Measurements from ENCODE around the gene TEX19.
"Not testable (repeated sequence)": the region's sequence is repeated elsewhere in the genome, so short reads cannot be mapped to it uniquely, and the experiment has no call there.

The TEX19 gene

DNA sequence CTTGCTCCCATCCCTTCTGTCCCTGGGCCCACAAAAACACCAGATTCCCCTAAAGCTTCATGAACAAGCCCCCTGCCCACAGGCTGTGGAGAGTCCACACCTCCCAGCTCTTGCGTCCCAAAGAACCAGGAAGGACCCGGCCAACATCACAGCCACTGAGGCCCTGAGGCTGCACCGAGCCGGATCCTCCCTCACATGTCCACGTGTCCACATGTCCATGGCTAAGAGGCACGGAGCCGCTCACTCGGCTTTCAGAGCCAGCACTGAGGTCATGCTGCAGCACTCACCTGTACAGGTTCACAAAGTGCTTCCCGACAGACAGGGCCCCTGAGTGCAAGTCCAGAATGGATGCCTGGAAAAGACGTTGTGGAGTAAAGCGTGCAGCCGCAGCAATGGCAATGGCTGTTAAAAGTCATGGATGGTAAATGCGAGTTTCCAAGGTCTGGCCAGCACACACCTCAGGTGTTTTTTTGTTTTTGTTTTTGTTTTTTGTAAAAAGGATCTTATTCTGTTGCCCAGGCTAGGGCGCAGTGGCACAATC, 47.2 kb downstream of the TEX19 start:
- Histone ChIP-seq H3K4me3 (ENCODE audit: low read depth in 1 of 2, low read length in 2 of 2) (no peak overlapping the region), H3K27ac (ENCODE audit: low read depth, low read length) (no peak overlapping the region), H3K36me3 (ENCODE audit: insufficient read depth, low read length) (peaks cover 4% of the 10 kb centered on the region), H3K9ac (ENCODE audit: low read length) (no peak overlapping the region), H3K4me1 (ENCODE audit: insufficient read depth, low read length) (no peaks in the 10 kb centered on the region), H3K27me3 (ENCODE audit: control insufficient read depth in 1 of 2, insufficient read depth in 2 of 2, low read length in 2 of 2) (no peaks in the 10 kb centered on the region), H3K9me3 (ENCODE audit: low read length) (no peaks in the 10 kb centered on the region)

DNA sequence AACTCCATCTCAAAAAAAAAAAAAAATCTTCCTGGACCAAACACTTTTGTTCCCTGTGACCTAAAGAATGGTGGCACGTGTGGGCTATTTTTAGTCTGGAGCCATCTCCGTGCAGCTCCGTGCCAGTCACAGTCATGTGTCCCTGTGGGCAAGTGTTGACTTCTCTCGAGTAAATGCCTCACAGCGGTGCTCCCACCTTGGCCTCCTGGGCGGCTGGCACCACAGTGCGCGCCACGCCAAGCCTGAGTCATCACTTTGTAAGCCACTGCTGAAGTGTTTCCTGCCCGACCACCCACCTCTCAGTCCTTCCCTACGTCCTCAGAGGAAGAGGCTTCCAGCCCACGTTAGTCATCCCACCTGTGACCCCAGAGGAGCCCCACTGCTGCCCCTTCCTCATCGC, 48.2 kb downstream of the TEX19 start:
- Histone ChIP-seq H3K36me3 (ENCODE audit: insufficient read depth, low read length) (peaks cover 4% of the 10 kb centered on the region), H3K27me3 (ENCODE audit: control insufficient read depth in 1 of 2, insufficient read depth in 2 of 2, low read length in 2 of 2) (no peaks in the 10 kb centered on the region), H3K9me3 (ENCODE audit: low read length) (no peaks in the 10 kb centered on the region), H3K9ac (ENCODE audit: low read length) (no peak overlapping the region), H3K4me3 (ENCODE audit: low read depth in 1 of 2, low read length in 2 of 2) (no peak overlapping the region), H3K4me1 (ENCODE audit: insufficient read depth, low read length) (no peaks in the 10 kb centered on the region), H3K27ac (ENCODE audit: low read depth, low read length) (no peak overlapping the region)

DNA sequence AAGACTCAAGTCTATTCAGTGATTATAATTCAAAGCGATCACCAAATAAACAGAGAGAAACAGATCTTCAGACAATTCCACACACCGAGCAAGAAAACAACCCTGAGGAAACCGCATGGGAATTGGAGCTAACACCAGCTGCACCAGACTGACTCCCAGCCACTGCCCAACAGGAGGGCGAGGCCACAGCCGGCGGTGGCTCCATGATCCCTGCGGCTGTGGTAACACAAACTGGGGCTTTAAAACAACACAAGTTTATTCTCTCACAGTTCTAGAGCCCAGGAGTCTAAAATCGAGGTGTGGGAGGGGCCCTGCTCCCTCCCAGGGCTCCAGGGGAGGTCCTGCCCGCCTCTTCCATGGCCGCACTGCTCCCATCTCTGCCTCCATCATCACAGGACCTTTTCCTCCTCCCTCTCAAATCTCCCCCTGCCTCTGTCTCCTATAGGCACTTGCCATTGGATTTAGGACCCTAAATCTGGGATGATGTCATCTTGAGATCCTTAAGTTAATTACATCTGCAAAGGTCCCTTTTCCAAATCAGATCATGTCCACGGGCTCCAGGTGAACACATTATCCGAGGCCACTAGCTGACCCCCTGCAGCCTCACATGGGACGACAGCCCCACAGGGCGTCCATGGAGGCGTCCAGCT, 49.4 kb downstream of the TEX19 start:
- Histone ChIP-seq H3K9me3 (ENCODE audit: low read length) (no peaks in the 10 kb centered on the region), H3K27me3 (ENCODE audit: control insufficient read depth in 1 of 2, insufficient read depth in 2 of 2, low read length in 2 of 2) (no peaks in the 10 kb centered on the region), H3K9ac (ENCODE audit: low read length) (no peak overlapping the region), H3K4me1 (ENCODE audit: insufficient read depth, low read length) (no peaks in the 10 kb centered on the region), H3K4me3 (ENCODE audit: low read depth in 1 of 2, low read length in 2 of 2) (no peak overlapping the region), H3K36me3 (ENCODE audit: insufficient read depth, low read length) (peaks cover 4% of the 10 kb centered on the region), H3K27ac (ENCODE audit: low read depth, low read length) (no peak overlapping the region)

DNA sequence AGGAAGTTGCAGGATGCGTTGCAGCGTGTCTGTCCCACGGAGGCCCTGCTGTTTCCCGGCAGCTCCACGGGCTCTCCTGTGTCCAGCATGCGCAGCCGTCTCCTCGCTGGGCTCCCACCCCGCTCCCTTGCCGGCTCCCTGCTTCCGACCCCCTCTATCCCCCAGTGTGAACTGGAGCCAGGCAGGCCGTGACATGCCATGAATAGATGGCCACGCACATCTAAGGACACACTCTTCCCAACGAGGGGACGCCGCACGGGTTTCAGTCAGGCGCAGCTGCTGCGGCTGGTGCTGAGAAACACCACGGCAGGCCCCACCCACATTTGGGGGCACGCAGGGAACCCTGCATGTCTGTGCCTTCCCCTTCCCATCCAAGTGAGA, 49.9 kb downstream of the TEX19 start:
- H3K27me3 ChIP-seq (ENCODE audit: control insufficient read depth in 1 of 2, insufficient read depth in 2 of 2, low read length in 2 of 2) = no peaks in the 10 kb centered on the region
- H3K36me3 ChIP-seq (ENCODE audit: insufficient read depth, low read length) = peaks cover 2% of the 10 kb centered on the region
- H3K9me3 ChIP-seq (ENCODE audit: low read length) = no peaks in the 10 kb centered on the region

DNA sequence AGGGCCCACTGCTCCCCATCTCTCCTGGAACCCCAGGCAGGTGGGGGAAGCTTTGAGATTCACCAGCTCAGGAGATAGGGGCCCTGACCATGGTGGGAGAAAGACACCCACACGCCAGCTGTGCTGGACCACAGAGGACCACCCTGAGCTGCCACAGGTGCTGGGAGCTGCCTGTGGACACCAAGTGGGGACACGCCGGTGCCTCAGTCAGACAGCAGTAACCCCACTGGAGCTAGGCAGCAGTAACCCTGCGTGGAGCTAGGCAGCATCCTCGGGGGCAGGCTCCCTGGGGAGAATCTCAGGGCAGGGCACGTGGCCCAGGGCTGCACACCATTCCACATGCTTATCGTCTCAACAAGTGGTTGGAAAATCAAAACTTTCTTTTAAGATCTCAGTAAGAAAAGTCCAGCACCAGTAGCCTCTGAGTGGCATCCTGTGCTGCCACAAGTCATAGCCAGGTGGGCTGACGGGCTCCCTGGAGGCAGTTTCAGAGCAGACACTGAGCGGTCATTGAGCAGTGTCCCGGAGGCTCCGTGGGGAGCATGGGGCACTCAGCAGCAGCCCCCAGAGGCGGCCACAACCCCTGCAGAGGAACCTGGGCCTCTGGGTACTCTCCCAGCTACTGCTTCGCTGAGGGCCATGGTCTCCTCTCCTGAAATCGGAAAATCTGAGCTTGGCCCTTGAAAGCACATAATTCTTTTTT, 51.1 kb downstream of the TEX19 start:
- Histone ChIP-seq H3K36me3 (ENCODE audit: insufficient read depth, low read length) (no peaks in the 10 kb centered on the region), H3K4me1 (ENCODE audit: insufficient read depth, low read length) (no peaks in the 10 kb centered on the region), H3K9me3 (ENCODE audit: low read length) (no peaks in the 10 kb centered on the region), H3K27me3 (ENCODE audit: control insufficient read depth in 1 of 2, insufficient read depth in 2 of 2, low read length in 2 of 2) (no peaks in the 10 kb centered on the region), H3K27ac (ENCODE audit: low read depth, low read length) (no peak overlapping the region), H3K9ac (ENCODE audit: low read length) (no peak overlapping the region), H3K4me3 (ENCODE audit: low read depth in 1 of 2, low read length in 2 of 2) (no peak overlapping the region)

More for the DNA sequence above, 49.9 kb downstream of the TEX19 start:
- Histone ChIP-seq H3K4me1 (ENCODE audit: insufficient read depth, low read length) (no peaks in the 10 kb centered on the region), H3K27ac (ENCODE audit: low read depth, low read length) (no peak overlapping the region), H3K9ac (ENCODE audit: low read length) (no peak overlapping the region), H3K4me3 (ENCODE audit: low read depth in 1 of 2, low read length in 2 of 2) (no peak overlapping the region)

DNA sequence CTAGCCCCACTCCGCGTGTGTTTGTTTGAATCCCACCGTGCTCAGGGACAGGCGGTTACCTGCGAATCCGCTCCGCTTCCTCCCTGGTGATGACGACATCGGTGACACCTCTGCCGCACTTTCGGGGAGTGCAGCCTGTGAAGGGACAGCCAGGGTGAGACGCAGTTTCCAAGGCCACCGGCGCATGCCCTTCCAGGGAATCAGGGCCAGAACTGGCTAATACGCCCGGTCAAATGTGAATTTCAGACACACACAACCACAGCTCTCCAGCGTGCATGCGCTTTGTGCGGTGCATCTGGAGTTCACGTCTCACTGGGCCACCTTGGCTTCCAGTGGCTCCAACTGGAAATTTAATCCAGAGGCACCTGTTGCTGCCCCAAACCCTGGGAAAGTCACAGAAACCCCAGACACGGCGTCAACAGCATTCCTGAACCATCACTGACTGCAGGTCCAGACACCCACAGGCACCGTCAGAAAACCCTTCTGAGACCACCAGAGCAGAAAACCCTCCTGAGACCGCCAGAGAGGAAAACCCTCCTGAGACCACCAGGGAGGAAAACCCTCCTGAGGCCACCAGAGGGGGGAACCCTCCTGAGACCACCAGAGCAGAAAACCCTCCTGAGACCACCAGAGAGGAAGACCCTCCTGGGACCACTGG, 52.5 kb downstream of the TEX19 start:
- no peak overlapping the region for H3K27ac ChIP-seq (ENCODE audit: low read depth, low read length)
- H3K36me3 ChIP-seq (ENCODE audit: insufficient read depth, low read length) = no peaks in the 10 kb centered on the region
- no peaks in the 10 kb centered on the region for H3K27me3 ChIP-seq (ENCODE audit: control insufficient read depth in 1 of 2, insufficient read depth in 2 of 2, low read length in 2 of 2)
- H3K9me3 ChIP-seq (ENCODE audit: low read length) = no peaks in the 10 kb centered on the region
- H3K9ac ChIP-seq (ENCODE audit: low read length) = no peak overlapping the region
- no peak overlapping the region for H3K4me3 ChIP-seq (ENCODE audit: low read depth in 1 of 2, low read length in 2 of 2)
- H3K4me1 ChIP-seq (ENCODE audit: insufficient read depth, low read length) = no peaks in the 10 kb centered on the region

DNA sequence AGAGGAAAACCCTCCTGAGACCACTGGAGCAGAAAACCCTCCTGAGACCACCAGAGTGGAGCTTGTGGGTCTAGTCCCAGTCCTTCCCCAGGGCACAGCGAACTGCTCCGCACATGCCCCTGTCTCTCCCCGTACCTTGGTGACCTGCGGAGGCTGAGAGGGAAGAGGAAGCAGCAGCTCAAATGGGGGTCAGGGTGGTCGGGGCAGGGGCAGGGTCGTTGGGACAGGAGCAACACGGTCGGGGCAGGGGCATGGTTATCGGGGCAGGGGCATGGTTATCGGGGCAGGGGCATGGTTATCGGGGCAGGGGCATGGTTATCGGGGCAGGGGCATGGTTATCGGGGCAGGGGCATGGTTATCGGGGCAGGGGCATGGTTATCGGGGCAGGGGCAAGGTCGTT, 53.0 kb downstream of the TEX19 start:
- H3K27me3 ChIP-seq (ENCODE audit: control insufficient read depth in 1 of 2, insufficient read depth in 2 of 2, low read length in 2 of 2); H3K36me3 ChIP-seq (ENCODE audit: insufficient read depth, low read length); H3K4me3 ChIP-seq (ENCODE audit: low read depth in 1 of 2, low read length in 2 of 2); H3K4me1 ChIP-seq (ENCODE audit: insufficient read depth, low read length); H3K9ac ChIP-seq (ENCODE audit: low read length); H3K27ac ChIP-seq (ENCODE audit: low read depth, low read length); H3K9me3 ChIP-seq (ENCODE audit: low read length): not testable (repeated sequence)

DNA sequence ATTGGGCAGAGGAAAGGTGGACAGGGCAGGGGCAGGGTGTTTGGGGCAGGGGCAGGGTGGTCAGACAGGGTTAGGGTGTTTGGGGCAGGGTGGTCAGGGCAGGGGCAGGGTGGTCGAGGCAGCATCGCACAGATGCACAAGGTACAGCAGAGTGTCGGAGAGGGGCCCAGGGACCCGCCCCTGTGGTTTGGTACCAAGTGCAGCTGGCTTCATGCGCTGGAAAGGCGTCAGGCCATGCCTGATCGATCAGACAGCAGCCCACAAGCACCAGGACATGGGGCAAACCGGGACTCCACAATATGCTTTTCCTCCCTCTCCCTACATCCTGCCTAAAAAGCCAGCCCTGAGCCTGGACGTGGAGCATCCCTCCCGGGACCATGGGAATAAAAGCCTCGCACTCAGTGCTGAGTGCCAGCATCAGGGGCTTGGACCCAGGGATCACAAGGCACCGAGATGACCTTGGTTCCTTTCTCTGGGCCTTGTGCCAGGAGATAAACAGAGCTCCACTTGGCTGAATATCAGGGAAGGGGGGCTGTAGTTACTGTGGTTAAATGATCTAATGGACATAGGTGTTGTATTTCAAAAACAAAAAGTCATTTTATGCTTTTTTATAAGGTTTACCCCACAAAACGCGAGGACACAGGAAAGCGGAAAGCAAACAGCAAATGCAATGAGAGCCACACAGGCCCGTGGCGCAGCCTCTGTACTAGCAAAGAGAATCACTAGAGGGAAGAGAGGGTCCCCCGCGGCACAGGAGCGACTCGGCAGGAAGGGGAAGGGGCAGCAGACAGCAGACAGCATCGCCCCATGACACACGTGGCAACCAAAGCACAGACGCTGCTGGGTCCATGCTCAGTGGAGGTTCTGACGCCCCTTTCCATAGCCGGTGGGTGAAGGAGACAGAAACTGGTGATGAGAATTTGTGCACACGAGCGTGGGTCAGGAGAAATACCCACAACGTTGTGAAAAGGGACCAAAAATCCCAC, 53.8 kb downstream of the TEX19 start:
- H3K36me3 ChIP-seq (ENCODE audit: insufficient read depth, low read length) = no peaks in the 10 kb centered on the region
- H3K9ac ChIP-seq (ENCODE audit: low read length) = no peak overlapping the region
- H3K9me3 ChIP-seq (ENCODE audit: low read length) = no peaks in the 10 kb centered on the region
- no peaks in the 10 kb centered on the region for H3K27me3 ChIP-seq (ENCODE audit: control insufficient read depth in 1 of 2, insufficient read depth in 2 of 2, low read length in 2 of 2)
- H3K4me1 ChIP-seq (ENCODE audit: insufficient read depth, low read length) = peaks cover 4% of the 10 kb centered on the region
- H3K4me3 ChIP-seq (ENCODE audit: low read depth in 1 of 2, low read length in 2 of 2) = no peak overlapping the region
- no peak overlapping the region for H3K27ac ChIP-seq (ENCODE audit: low read depth, low read length)

Data from muscle layer of colon (tissue), 2 donors.